IPS-18a (cell line): Measurements from ENCODE around the gene TDRD1.

ENCODE experiments used
- H3K27ac ChIP-seq: one replicate; pipeline ENCODE4 v1.5.1; 2013; ENCODE audit warnings: low read length
- H3K27me3 ChIP-seq: one replicate; pipeline ENCODE4 v1.6.1; 2013; ENCODE audit warnings: mild to moderate bottlenecking, low read length; ENCODE audit not compliant: control insufficient read depth, insufficient read depth
- H3K36me3 ChIP-seq: one replicate; pipeline ENCODE4 v1.6.1; 2013; ENCODE audit warnings: low read depth, low read length; ENCODE audit not compliant: control insufficient read depth
- H3K4me1 ChIP-seq: one replicate; pipeline ENCODE4 v1.6.1; 2013; ENCODE audit warnings: low read depth, low read length; ENCODE audit not compliant: control insufficient read depth
- H3K4me3 ChIP-seq: one replicate; pipeline ENCODE4 v1.5.1; 2013; ENCODE audit warnings: low read length
- H3K9ac ChIP-seq: one replicate; pipeline ENCODE4 v1.6.1; 2013; ENCODE audit warnings: mild to moderate bottlenecking, low read length, moderate library complexity
- H3K9me3 ChIP-seq: one replicate; pipeline ENCODE4 v1.6.1; 2013; ENCODE audit warnings: low read depth, low read length; ENCODE audit not compliant: control insufficient read depth

TDRD1 gene

GRCh38 chr10:114239117-114239993 is 60.2 kb downstream of the TDRD1 start, which contains the start of gene VWA2:
VWA2 (plus strand) TSS chr10:114239254; CDS start chr10:114248714, 9,460 bp downstream.
- peaks cover 4% of the 10 kb centered on the region for H3K4me1 ChIP-seq
- H3K27me3 ChIP-seq: peaks cover 45% of the 10 kb centered on the region
- peak within 1 kb of the TSS; percentile 30 for H3K9ac ChIP-seq
- peak within 1 kb of the TSS; percentile 56 for H3K4me3 ChIP-seq
- no peak within 1 kb of the TSS for H3K27ac ChIP-seq
- no peaks in the 10 kb centered on the region for H3K9me3 ChIP-seq
- H3K36me3 ChIP-seq: no peaks in the 10 kb centered on the region

GRCh38 chr10:114239994-114240345 is 60.8 kb downstream of the TDRD1 start:
- Histone ChIP-seq H3K36me3 (no peaks in the 10 kb centered on the region), H3K9ac (peak overlapping the region; percentile 30), H3K4me3 (peak overlapping the region; percentile 56), H3K27ac (no peak overlapping the region), H3K27me3 (peaks cover 45% of the 10 kb centered on the region), H3K4me1 (peaks cover 4% of the 10 kb centered on the region), H3K9me3 (no peaks in the 10 kb centered on the region)

- Histone ChIP-seq H3K4me1 (peaks cover 4% of the 10 kb centered on the region), H3K4me3 (no peak overlapping the region), H3K9ac (no peak overlapping the region), H3K27ac (no peak overlapping the region), H3K9me3 (no peaks in the 10 kb centered on the region), H3K27me3 (peaks cover 45% of the 10 kb centered on the region), H3K36me3 (no peaks in the 10 kb centered on the region)
Observed at GRCh38 chr10:114242235-114242634, 63.1 kb downstream of the TDRD1 start.

GRCh38 chr10:114243661-114244060 is 64.5 kb downstream of the TDRD1 start:
- Histone ChIP-seq H3K27me3 (peaks cover 34% of the 10 kb centered on the region), H3K9me3 (no peaks in the 10 kb centered on the region), H3K27ac (no peak overlapping the region), H3K36me3 (no peaks in the 10 kb centered on the region), H3K4me1 (peaks cover 3% of the 10 kb centered on the region), H3K9ac (no peak overlapping the region), H3K4me3 (no peak overlapping the region)

- Histone ChIP-seq H3K4me1 (no peaks in the 10 kb centered on the region), H3K27me3 (peaks cover 30% of the 10 kb centered on the region), H3K9ac (no peak overlapping the region), H3K27ac (no peak overlapping the region), H3K4me3 (no peak overlapping the region), H3K9me3 (no peaks in the 10 kb centered on the region), H3K36me3 (no peaks in the 10 kb centered on the region)
Observed at GRCh38 chr10:114244126-114244525, 65.0 kb downstream of the TDRD1 start.

GRCh38 chr10:114245121-114245791 is 66.1 kb downstream of the TDRD1 start:
- Histone ChIP-seq H3K36me3 (no peaks in the 10 kb centered on the region), H3K27me3 (peaks cover 18% of the 10 kb centered on the region), H3K4me3 (no peak overlapping the region), H3K9me3 (no peaks in the 10 kb centered on the region), H3K4me1 (no peaks in the 10 kb centered on the region), H3K27ac (no peak overlapping the region), H3K9ac (no peak overlapping the region)

GRCh38 chr10:114246679-114247305 is 67.6 kb downstream of the TDRD1 start:
- no peak overlapping the region for H3K27ac ChIP-seq
- no peaks in the 10 kb centered on the region for H3K36me3 ChIP-seq
- no peaks in the 10 kb centered on the region for H3K9me3 ChIP-seq
- H3K9ac ChIP-seq: no peak overlapping the region
- H3K27me3 ChIP-seq: peaks cover 3% of the 10 kb centered on the region
- H3K4me3 ChIP-seq: no peak overlapping the region
- no peaks in the 10 kb centered on the region for H3K4me1 ChIP-seq

- Histone ChIP-seq H3K36me3 (no peaks in the 10 kb centered on the region), H3K9ac (no peak overlapping the region), H3K27me3 (no peaks in the 10 kb centered on the region), H3K9me3 (no peaks in the 10 kb centered on the region), H3K4me1 (no peaks in the 10 kb centered on the region), H3K27ac (no peak overlapping the region), H3K4me3 (no peak overlapping the region)
Observed at GRCh38 chr10:114250236-114250635, 71.1 kb downstream of the TDRD1 start.

- no peak overlapping the region for H3K4me3 ChIP-seq
- no peak overlapping the region for H3K9ac ChIP-seq
- H3K9me3 ChIP-seq: no peaks in the 10 kb centered on the region
- H3K4me1 ChIP-seq: no peaks in the 10 kb centered on the region
- no peaks in the 10 kb centered on the region for H3K36me3 ChIP-seq
- no peaks in the 10 kb centered on the region for H3K27me3 ChIP-seq
- H3K27ac ChIP-seq: no peak overlapping the region
Observed at GRCh38 chr10:114250716-114251115, 71.6 kb downstream of the TDRD1 start.

- H3K4me1 ChIP-seq: no peaks in the 10 kb centered on the region
- H3K9me3 ChIP-seq: no peaks in the 10 kb centered on the region
- no peak overlapping the region for H3K27ac ChIP-seq
- H3K4me3 ChIP-seq: no peak overlapping the region
- no peaks in the 10 kb centered on the region for H3K27me3 ChIP-seq
- H3K36me3 ChIP-seq: no peaks in the 10 kb centered on the region
- no peak overlapping the region for H3K9ac ChIP-seq
Observed at GRCh38 chr10:114252092-114252491, 72.9 kb downstream of the TDRD1 start.

GRCh38 chr10:114252883-114253282 is 73.7 kb downstream of the TDRD1 start:
- Histone ChIP-seq H3K36me3 (no peaks in the 10 kb centered on the region), H3K9ac (no peak overlapping the region), H3K9me3 (no peaks in the 10 kb centered on the region), H3K27me3 (no peaks in the 10 kb centered on the region), H3K4me3 (no peak overlapping the region), H3K27ac (no peak overlapping the region), H3K4me1 (no peaks in the 10 kb centered on the region)
